PC-3 (cell line): ENCODE data around the gene ASTN2. TPM values are rescaled to one million over a fixed set of nuclear protein-coding genes. Genes with fewer than 3 reads are reported as not detected.

Source experiments
- ATAC-seq: fragments of 200-7000 bp; cut with Tn5 transposase; 2 replicates; pipeline ENCODE4 v1.9.1; 2020; ENCODE audit warnings: mild to moderate bottlenecking, moderate library complexity
- BruUV-seq: library from RNA; stranded (reverse); fragments of 400-500 nt; replicated peaks from 2 replicates; lab custom pipeline; 2021; lab: Mats Ljungman, UMichigan
- CTCF ChIA-PET: fragments of 300-600 bp; sonication (Branson Sonifier 250); formaldehyde crosslinking; loops from one replicate; lab custom pipeline; 2022; ENCODE audit warnings: antibody characterized with exemption; lab: Charles Lee
- POLR2A ChIA-PET: fragments of 300-600 bp; sonication (Branson Sonifier 250); formaldehyde crosslinking; loops from one replicate; lab custom pipeline; 2022; ENCODE audit warnings: antibody characterized with exemption; ENCODE audit not compliant: unreplicated experiment; lab: Charles Lee
- DNase-seq: peaks from one replicate; pipeline ENCODE4 v3.0.0-alpha.2; 2015
- H2AFZ ChIP-seq: fragments of 300-600 bp; sonication (generic); 2 replicates; pipeline ENCODE4 v1.6.0; 2016; ENCODE audit warnings: antibody characterized with exemption, low read length
- H3F3A ChIP-seq: fragments of 300-600 bp; sonication (generic); one replicate; pipeline ENCODE4 v1.6.0; 2017; ENCODE audit warnings: antibody characterized with exemption, low read length, control low read depth, mild to moderate bottlenecking; ENCODE audit not compliant: unreplicated experiment
- H3K27ac ChIP-seq: fragments of 300-600 bp; sonication (generic); 2 replicates; pipeline ENCODE4 v1.5.1; 2016; ENCODE audit warnings: mild to moderate bottlenecking, low read length
- H3K27me3 ChIP-seq: fragments of 300-600 bp; sonication (generic); 2 replicates; pipeline ENCODE4 v1.6.1; 2016; ENCODE audit warnings: low read length, mixed read lengths
- H3K36me3 ChIP-seq: fragments of 300-600 bp; sonication (generic); 2 replicates; pipeline ENCODE4 v1.6.1; 2016; ENCODE audit warnings: low read depth, mixed run types, low read length, mixed read lengths
- H3K4me1 ChIP-seq: fragments of 300-600 bp; sonication (generic); 2 replicates; pipeline ENCODE4 v1.5.1; 2016; ENCODE audit warnings: low read length; ENCODE audit not compliant: insufficient read depth
- H3K4me2 ChIP-seq: fragments of 300-600 bp; sonication (generic); 2 replicates; pipeline ENCODE4 v1.6.0; 2016; ENCODE audit warnings: low read length
- H3K4me3 ChIP-seq: fragments of 300-600 bp; sonication (generic); 2 replicates; pipeline ENCODE4 v1.5.1; 2016; ENCODE audit warnings: mild to moderate bottlenecking, low read length, mixed read lengths
- H3K79me2 ChIP-seq: fragments of 300-600 bp; sonication (generic); 2 replicates; pipeline ENCODE4 v1.6.1; 2017; ENCODE audit warnings: low read length, mixed read lengths
- H3K9ac ChIP-seq: fragments of 300-600 bp; sonication (generic); 2 replicates; pipeline ENCODE4 v1.6.0; 2016; ENCODE audit warnings: mild to moderate bottlenecking, low read length
- H3K9me2 ChIP-seq: fragments of 300-600 bp; sonication (generic); replicated peaks from 2 replicates; pipeline ENCODE4 v1.6.1; 2016; ENCODE audit warnings: mixed run types, low read length, mixed read lengths
- H3K9me3 ChIP-seq: fragments of 300-600 bp; sonication (generic); 2 replicates; pipeline ENCODE4 v1.6.1; 2016; ENCODE audit warnings: low read length, mixed read lengths
- H4K20me1 ChIP-seq: fragments of 300-600 bp; sonication (generic); 2 replicates; pipeline ENCODE4 v1.6.1; 2016; ENCODE audit warnings: low read length, mixed read lengths
- EZH2 ChIP-seq: fragments of 300-600 bp; sonication (generic); IDR thresholded peaks from one replicate; pipeline ENCODE4 v1.6.1; 2017; ENCODE audit warnings: antibody characterized with exemption, mild to moderate bottlenecking, low read length; ENCODE audit not compliant: unreplicated experiment
- EZH2phosphoT487 ChIP-seq: fragments of 300-600 bp; sonication (generic); IDR thresholded peaks from 2 replicates; pipeline ENCODE4 v1.6.1; 2018; ENCODE audit warnings: mild to moderate bottlenecking, antibody characterized with exemption, low read length, borderline replicate concordance
- intact Hi-C: fragments of 100-400 bp; cut with micrococcal nuclease; formaldehyde crosslinking; loops from 2 replicates; pipeline ENCODE4 v1.9.0; 2023
- total RNA-seq: library from RNA; depleted of rRNA; stranded (reverse); fragments of >200 nt; gene quantifications from 2 replicates; pipeline ENCODE4 v1.2.3, GENCODE V29; 2014
- TF ChIP-seq, protein P1 (sequence below): fragments of 300-600 bp; sonication (generic); conservative IDR thresholded peaks from 2 replicates; pipeline ENCODE4 v1.5.1; 2017; ENCODE audit warnings: antibody characterized with exemption, low read depth, mild to moderate bottlenecking, low read length

Gene ASTN2
- total RNA-seq, 1 experiment from 2014 or later, result 3.5 TPM

DNA sequence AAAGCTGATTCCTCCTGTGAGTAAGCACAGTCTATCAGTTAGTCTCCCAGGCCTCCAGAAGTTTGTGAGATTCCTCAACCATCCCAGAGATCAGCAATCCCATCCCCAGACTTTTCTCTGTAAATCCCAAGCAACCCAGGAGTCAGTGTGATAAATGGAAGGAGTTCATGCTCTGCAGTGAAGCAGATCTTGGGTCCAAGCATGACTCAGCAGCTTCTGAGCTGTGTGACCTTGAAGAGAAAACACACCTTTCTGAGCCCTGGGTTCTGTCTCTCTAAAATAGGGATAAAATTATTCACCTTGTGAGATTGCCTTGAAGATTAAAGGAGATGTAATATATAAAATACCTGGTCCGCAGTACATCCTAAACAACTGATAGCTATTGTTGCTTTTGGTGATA, 318.7 kb downstream of the ASTN2 start:
- no peak for DNase-seq
- no peaks in the 10 kb centered on the region for H3K36me3 ChIP-seq
- H3K4me2 ChIP-seq, result no peak overlapping the region
- ChIA-PET CTCF (no interaction called here), POLR2A (no interaction called here)
- no peak overlapping the region for H3K27ac ChIP-seq
- H2AFZ ChIP-seq, result no peak overlapping the region
- H3K9me2 ChIP-seq, result no peaks in the 10 kb centered on the region
- no peaks in the 10 kb centered on the region for H3F3A ChIP-seq
- no peaks in the 10 kb centered on the region for H3K79me2 ChIP-seq
- H3K9ac ChIP-seq, result no peak overlapping the region
- BruUV-seq, result no TSS peak
- H3K27me3 ChIP-seq, result no peaks in the 10 kb centered on the region
- intact Hi-C loops, result no loop called here
- no peak for ATAC-seq
- H4K20me1 ChIP-seq, result no peaks in the 10 kb centered on the region
- no peak overlapping the region for H3K4me3 ChIP-seq
- no peaks in the 10 kb centered on the region for H3K4me1 ChIP-seq
- no peak for TF ChIP-seq EZH2
- no peak for TF ChIP-seq EZH2phosphoT487
- TF ChIP-seq, protein P1, sequence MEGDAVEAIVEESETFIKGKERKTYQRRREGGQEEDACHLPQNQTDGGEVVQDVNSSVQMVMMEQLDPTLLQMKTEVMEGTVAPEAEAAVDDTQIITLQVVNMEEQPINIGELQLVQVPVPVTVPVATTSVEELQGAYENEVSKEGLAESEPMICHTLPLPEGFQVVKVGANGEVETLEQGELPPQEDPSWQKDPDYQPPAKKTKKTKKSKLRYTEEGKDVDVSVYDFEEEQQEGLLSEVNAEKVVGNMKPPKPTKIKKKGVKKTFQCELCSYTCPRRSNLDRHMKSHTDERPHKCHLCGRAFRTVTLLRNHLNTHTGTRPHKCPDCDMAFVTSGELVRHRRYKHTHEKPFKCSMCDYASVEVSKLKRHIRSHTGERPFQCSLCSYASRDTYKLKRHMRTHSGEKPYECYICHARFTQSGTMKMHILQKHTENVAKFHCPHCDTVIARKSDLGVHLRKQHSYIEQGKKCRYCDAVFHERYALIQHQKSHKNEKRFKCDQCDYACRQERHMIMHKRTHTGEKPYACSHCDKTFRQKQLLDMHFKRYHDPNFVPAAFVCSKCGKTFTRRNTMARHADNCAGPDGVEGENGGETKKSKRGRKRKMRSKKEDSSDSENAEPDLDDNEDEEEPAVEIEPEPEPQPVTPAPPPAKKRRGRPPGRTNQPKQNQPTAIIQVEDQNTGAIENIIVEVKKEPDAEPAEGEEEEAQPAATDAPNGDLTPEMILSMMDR, result no peak
- H3K9me3 ChIP-seq, result no peaks in the 10 kb centered on the region

DNA sequence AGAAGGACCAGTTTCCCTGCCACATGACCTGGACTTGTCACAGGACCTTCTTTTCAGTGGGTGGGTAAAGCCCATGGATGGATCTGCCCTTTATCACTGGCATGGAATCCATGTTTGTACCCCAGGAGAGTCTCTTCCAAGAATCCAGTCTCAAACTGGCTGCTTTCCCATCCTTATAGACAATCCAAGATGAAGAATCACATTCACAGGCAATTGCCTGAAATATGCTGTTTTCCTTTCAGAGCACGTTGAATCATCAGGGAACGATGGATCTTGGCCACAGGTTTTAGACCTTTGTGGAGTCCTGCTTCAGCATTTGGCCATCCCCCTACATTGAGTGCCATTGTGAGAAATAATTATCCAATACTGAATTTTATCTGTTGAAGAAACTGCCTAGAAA, 319.8 kb downstream of the ASTN2 start:
- TF ChIP-seq EZH2 (no peak), EZH2phosphoT487 (no peak)
- TF ChIP-seq, protein P1, result no peak
- Histone ChIP-seq H4K20me1 (no peaks in the 10 kb centered on the region), H3K9ac (no peak overlapping the region), H3K79me2 (no peaks in the 10 kb centered on the region), H3F3A (no peaks in the 10 kb centered on the region), H3K4me3 (no peak overlapping the region), H3K9me3 (no peaks in the 10 kb centered on the region), H3K4me2 (no peak overlapping the region), H3K9me2 (no peaks in the 10 kb centered on the region), H3K36me3 (no peaks in the 10 kb centered on the region), H2AFZ (no peak overlapping the region), H3K4me1 (no peaks in the 10 kb centered on the region), H3K27me3 (no peaks in the 10 kb centered on the region), H3K27ac (no peak overlapping the region)
- ATAC-seq (no peak), DNase-seq (no peak)
- POLR2A ChIA-PET, result no interaction called here
- no TSS peak for BruUV-seq
- intact Hi-C loops, result no loop called here
- CTCF ChIA-PET, result no interaction called here

- ATAC-seq (no peak), DNase-seq (no peak)
- no peaks in the 10 kb centered on the region for H3K36me3 ChIP-seq
- no peak overlapping the region for H3K27ac ChIP-seq
- no peaks in the 10 kb centered on the region for H3K9me2 ChIP-seq
- H3K4me1 ChIP-seq, result no peaks in the 10 kb centered on the region
- TF ChIP-seq EZH2, result no peak
- TF ChIP-seq, protein P1, result no peak
- TF ChIP-seq EZH2phosphoT487, result no peak
- no peak overlapping the region for H3K9ac ChIP-seq
- CTCF ChIA-PET, result no interaction called here
- intact Hi-C loops, result no loop called here
- H4K20me1 ChIP-seq, result no peaks in the 10 kb centered on the region
- no peak overlapping the region for H3K4me3 ChIP-seq
- H2AFZ ChIP-seq, result no peak overlapping the region
- H3K79me2 ChIP-seq, result no peaks in the 10 kb centered on the region
- no peaks in the 10 kb centered on the region for H3K9me3 ChIP-seq
- POLR2A ChIA-PET, result no interaction called here
- no peak overlapping the region for H3K4me2 ChIP-seq
- no peaks in the 10 kb centered on the region for H3K27me3 ChIP-seq
- BruUV-seq, result no TSS peak
- no peaks in the 10 kb centered on the region for H3F3A ChIP-seq
Measured at GRCh38 chr9:117093891-117094844, 320.7 kb downstream of the ASTN2 start.
